ENCODE data around the gene RAP1GAP2.

DNA sequence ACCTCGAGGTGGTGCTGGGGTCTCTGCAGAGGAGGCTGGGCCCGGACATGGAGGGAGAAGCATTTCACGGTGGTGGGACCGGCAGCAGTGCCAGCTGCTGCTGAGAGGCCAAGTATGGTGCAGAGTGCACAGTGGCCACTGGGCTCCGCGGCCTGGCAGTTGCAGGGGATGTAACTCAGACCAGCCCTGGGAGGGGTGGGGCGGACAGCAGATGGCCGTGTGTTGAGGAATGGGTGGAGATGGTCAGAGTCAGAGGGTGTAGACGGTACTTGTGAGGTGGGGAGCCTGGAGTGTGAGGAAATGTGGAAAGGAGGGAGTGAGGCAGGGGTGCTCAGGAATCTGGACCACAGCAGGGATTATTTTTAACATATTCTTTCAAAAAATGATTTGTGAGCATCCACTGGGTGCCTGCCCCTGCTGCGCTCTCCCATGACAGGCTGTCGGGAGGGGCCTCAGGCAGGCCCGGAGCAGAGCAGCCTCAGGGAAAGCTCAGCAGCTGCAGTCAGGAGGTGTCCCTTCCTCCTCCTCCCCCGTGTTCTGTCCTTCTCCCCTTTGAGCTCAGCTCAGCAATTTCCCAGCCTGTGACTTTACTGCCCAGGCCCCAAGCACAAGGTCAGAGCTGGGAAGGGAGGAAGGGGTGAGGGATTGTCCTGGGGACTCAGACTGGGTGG lies 113.1 kb downstream of the RAP1GAP2 start:
- TF ChIP-seq, protein P1, sequence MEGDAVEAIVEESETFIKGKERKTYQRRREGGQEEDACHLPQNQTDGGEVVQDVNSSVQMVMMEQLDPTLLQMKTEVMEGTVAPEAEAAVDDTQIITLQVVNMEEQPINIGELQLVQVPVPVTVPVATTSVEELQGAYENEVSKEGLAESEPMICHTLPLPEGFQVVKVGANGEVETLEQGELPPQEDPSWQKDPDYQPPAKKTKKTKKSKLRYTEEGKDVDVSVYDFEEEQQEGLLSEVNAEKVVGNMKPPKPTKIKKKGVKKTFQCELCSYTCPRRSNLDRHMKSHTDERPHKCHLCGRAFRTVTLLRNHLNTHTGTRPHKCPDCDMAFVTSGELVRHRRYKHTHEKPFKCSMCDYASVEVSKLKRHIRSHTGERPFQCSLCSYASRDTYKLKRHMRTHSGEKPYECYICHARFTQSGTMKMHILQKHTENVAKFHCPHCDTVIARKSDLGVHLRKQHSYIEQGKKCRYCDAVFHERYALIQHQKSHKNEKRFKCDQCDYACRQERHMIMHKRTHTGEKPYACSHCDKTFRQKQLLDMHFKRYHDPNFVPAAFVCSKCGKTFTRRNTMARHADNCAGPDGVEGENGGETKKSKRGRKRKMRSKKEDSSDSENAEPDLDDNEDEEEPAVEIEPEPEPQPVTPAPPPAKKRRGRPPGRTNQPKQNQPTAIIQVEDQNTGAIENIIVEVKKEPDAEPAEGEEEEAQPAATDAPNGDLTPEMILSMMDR (IDR thresholded peaks at IDR 0.05), result no peak
- TF ChIP-seq POLR2A (IDR thresholded peaks at IDR 0.05), result no peak

Data from heart left ventricle (tissue), 13 donors.